Duodenal mucosa (tissue), 2 donors: ENCODE data around the gene LYZ.

Source experiments
- H3K27ac ChIP-seq: one replicate; pipeline ENCODE4 v1.7.0; 2013; ENCODE audit warnings: low read depth, low read length
- H3K27me3 ChIP-seq, 2 donors: one replicate each; pipeline ENCODE4 v1.7.0; 2013; ENCODE audit warnings: low read length in 2 of 2, control low read depth in 1 of 2; ENCODE audit not compliant: insufficient read depth in 2 of 2, control insufficient read depth in 1 of 2
- H3K36me3 ChIP-seq, 2 donors: one replicate each; pipeline ENCODE4 v1.7.0; 2013; ENCODE audit warnings: low read length in 2 of 2, control low read depth in 1 of 2; ENCODE audit not compliant: insufficient read depth in 2 of 2, control insufficient read depth in 1 of 2
- H3K4me1 ChIP-seq, 2 donors: one replicate each; pipeline ENCODE4 v1.7.0; 2013; ENCODE audit warnings: low read length in 2 of 2, control low read depth in 1 of 2; ENCODE audit not compliant: insufficient read depth in 2 of 2, control insufficient read depth in 1 of 2
- H3K4me3 ChIP-seq, 2 donors: one replicate each; pipeline ENCODE4 v1.7.0; 2013; ENCODE audit warnings: low read length in 2 of 2, low read depth in 1 of 2
- H3K9ac ChIP-seq, 2 donors: one replicate each; pipeline ENCODE4 v1.7.0; 2013; ENCODE audit warnings: low read length in 2 of 2, low read depth in 1 of 2
- H3K9me3 ChIP-seq, 2 donors: one replicate each; pipeline ENCODE4 v1.7.0; 2013; ENCODE audit warnings: low read length in 2 of 2, control low read depth in 1 of 2; ENCODE audit not compliant: control insufficient read depth in 1 of 2

The LYZ gene

GRCh38 chr12:69328426-69328825 lies 19.8 kb upstream of the LYZ start:
- H3K4me1 ChIP-seq: peaks cover 13 to 26% of the 10 kb centered on the region in 2 donors
- no peak overlapping the region for H3K4me3 ChIP-seq
- H3K9ac ChIP-seq: peak overlapping the region in 1 of 2 donors; percentile 27
- no peaks in the 10 kb centered on the region for H3K27me3 ChIP-seq
- no peaks in the 10 kb centered on the region for H3K9me3 ChIP-seq
- no peak overlapping the region for H3K27ac ChIP-seq
- H3K36me3 ChIP-seq: no peaks in the 10 kb centered on the region

GRCh38 chr12:69329669-69330428 lies 18.3 kb upstream of the LYZ start:
- peak overlapping the region; percentile 27 for H3K27ac ChIP-seq
- no peaks in the 10 kb centered on the region for H3K27me3 ChIP-seq
- peak overlapping the region; percentile 55 to 87 for H3K9ac ChIP-seq
- H3K4me3 ChIP-seq: peak overlapping the region; percentile 74 to 85
- H3K36me3 ChIP-seq: no peaks in the 10 kb centered on the region
- no peaks in the 10 kb centered on the region for H3K9me3 ChIP-seq
- H3K4me1 ChIP-seq: peaks cover 13 to 33% of the 10 kb centered on the region in 2 donors

GRCh38 chr12:69330475-69331473 lies 17.4 kb upstream of the LYZ start:
- H3K9me3 ChIP-seq: no peaks in the 10 kb centered on the region
- peak overlapping the region; percentile 71 to 87 for H3K9ac ChIP-seq
- H3K4me3 ChIP-seq: peak overlapping the region; percentile 74 to 85
- no peaks in the 10 kb centered on the region for H3K36me3 ChIP-seq
- H3K27me3 ChIP-seq: no peaks in the 10 kb centered on the region
- peaks cover 13 to 33% of the 10 kb centered on the region in 2 donors for H3K4me1 ChIP-seq
- peak overlapping the region; percentile 59 for H3K27ac ChIP-seq

GRCh38 chr12:69331519-69331908 lies 16.7 kb upstream of the LYZ start:
- Histone ChIP-seq H3K27me3 (no peaks in the 10 kb centered on the region), H3K4me3 (peak overlapping the region; percentile 74 to 85), H3K9ac (peak overlapping the region; percentile 71 to 87), H3K27ac (peak overlapping the region; percentile 59), H3K36me3 (no peaks in the 10 kb centered on the region), H3K9me3 (no peaks in the 10 kb centered on the region), H3K4me1 (peaks cover 13 to 33% of the 10 kb centered on the region in 2 donors)

- peaks cover 13 to 33% of the 10 kb centered on the region in 2 donors for H3K4me1 ChIP-seq
- peak overlapping the region; percentile 71 to 87 for H3K9ac ChIP-seq
- peak overlapping the region; percentile 59 for H3K27ac ChIP-seq
Observed at GRCh38 chr12:69331909-69332684, 16.1 kb upstream of the LYZ start.

GRCh38 chr12:69332815-69333358 lies 15.3 kb upstream of the LYZ start:
- peak overlapping the region; percentile 27 for H3K27ac ChIP-seq
- peak overlapping the region in 1 of 2 donors; percentile 21 for H3K4me3 ChIP-seq
- H3K9me3 ChIP-seq: no peaks in the 10 kb centered on the region
- peak overlapping the region in 1 of 2 donors; percentile 30 for H3K9ac ChIP-seq
- H3K27me3 ChIP-seq: no peaks in the 10 kb centered on the region
- H3K4me1 ChIP-seq: peaks cover 13 to 39% of the 10 kb centered on the region in 2 donors
- no peaks in the 10 kb centered on the region for H3K36me3 ChIP-seq

More at GRCh38 chr12:69331909-69332684, 16.1 kb upstream of the LYZ start:
- Histone ChIP-seq H3K27me3 (no peaks in the 10 kb centered on the region), H3K9me3 (no peaks in the 10 kb centered on the region), H3K4me3 (peak overlapping the region; percentile 74 to 85), H3K36me3 (no peaks in the 10 kb centered on the region)

- Histone ChIP-seq H3K9ac (no peak overlapping the region), H3K4me3 (no peak overlapping the region), H3K27ac (no peak overlapping the region)
Observed at GRCh38 chr12:69334158-69334557, 14.0 kb upstream of the LYZ start.

GRCh38 chr12:69337311-69338090 lies 10.7 kb upstream of the LYZ start:
- no peak overlapping the region for H3K27ac ChIP-seq
- H3K9me3 ChIP-seq: no peaks in the 10 kb centered on the region
- H3K4me3 ChIP-seq: no peak overlapping the region
- H3K27me3 ChIP-seq: no peaks in the 10 kb centered on the region
- no peaks in the 10 kb centered on the region for H3K36me3 ChIP-seq
- H3K4me1 ChIP-seq: peaks cover 17 to 41% of the 10 kb centered on the region in 2 donors
- no peak overlapping the region for H3K9ac ChIP-seq

More at GRCh38 chr12:69334158-69334557, 14.0 kb upstream of the LYZ start:
- no peaks in the 10 kb centered on the region for H3K9me3 ChIP-seq
- peaks cover 13 to 35% of the 10 kb centered on the region in 2 donors for H3K4me1 ChIP-seq
- no peaks in the 10 kb centered on the region for H3K36me3 ChIP-seq
- H3K27me3 ChIP-seq: no peaks in the 10 kb centered on the region
